CD4-positive, alpha-beta T cell (primary cell): ENCODE measurements around the gene SCGB3A2. TPM values are rescaled to one million over a fixed set of nuclear protein-coding genes. Genes with fewer than 3 reads are reported as not detected.
"Not testable (repeated sequence)": the region's sequence is repeated elsewhere in the genome, so short reads cannot be mapped to it uniquely, and the experiment has no call there.

ENCODE experiments used
- ATAC-seq: fragments of 200-7000 bp; cut with Tn5 transposase; one replicate; pipeline ENCODE4 v1.10.0; 2022; ENCODE audit warnings: mild to moderate bottlenecking; ENCODE audit not compliant: poor library complexity
- CTCF ChIA-PET: fragments of 350-600 bp; sonication (Branson Sonifier 250); formaldehyde crosslinking; loops from one replicate; lab custom pipeline; 2021; ENCODE audit warnings: antibody characterized with exemption, inconsistent platforms; lab: Charles Lee
- POLR2A ChIA-PET: fragments of 350-600 bp; sonication (Branson Sonifier 250); formaldehyde crosslinking; loops from one replicate; lab custom pipeline; 2021; ENCODE audit warnings: antibody characterized with exemption, inconsistent platforms; lab: Charles Lee
- DNase-seq, 14 experiments: peaks; one replicate each; pipeline ENCODE4 v3.0.0-alpha.2; 2013 to 2020; ENCODE audit warnings: mixed read lengths in 2 of 14
- H3K27ac ChIP-seq, 2 donors: one replicate each; pipeline versions ENCODE4 v1.5.1 to v1.7.0; 2013; ENCODE audit warnings: low read length in 2 of 2, low read depth in 1 of 2, mild to moderate bottlenecking in 1 of 2
- H3K27me3 ChIP-seq, 2 experiments: 1 replicate in 1 of 2; 2 replicates in 1 of 2; pipeline versions ENCODE4 v1.6.1 to v1.7.0; 2013; ENCODE audit warnings: low read length in 2 of 2, control low read depth in 1 of 2, mild to moderate bottlenecking in 1 of 2, moderate library complexity in 1 of 2; ENCODE audit not compliant: insufficient read depth in 2 of 2, control insufficient read depth in 1 of 2
- H3K36me3 ChIP-seq: one replicate; pipeline ENCODE4 v1.6.1; 2013; ENCODE audit warnings: low read length, control low read depth; ENCODE audit not compliant: insufficient read depth
- H3K4me1 ChIP-seq: one replicate; pipeline ENCODE4 v1.6.1; 2013; ENCODE audit warnings: low read length, control low read depth; ENCODE audit not compliant: insufficient read depth
- H3K4me3 ChIP-seq: one replicate; pipeline ENCODE4 v1.5.1; 2013; ENCODE audit warnings: mild to moderate bottlenecking, low read length, moderate library complexity
- H3K9me3 ChIP-seq, 2 experiments: 1 replicate in 1 of 2; 2 replicates in 1 of 2; pipeline versions ENCODE4 v1.6.1 to v1.7.0; 2013; ENCODE audit warnings: low read length in 2 of 2, mild to moderate bottlenecking in 2 of 2, control low read depth in 1 of 2, moderate library complexity in 1 of 2; ENCODE audit not compliant: control insufficient read depth in 1 of 2, insufficient read depth in 1 of 2
- H3K27ac Mint-ChIP-seq: one replicate; pipeline ENCODE4 v1.8.0; 2020; ENCODE audit warnings: mixed read lengths
- H3K27me3 Mint-ChIP-seq: one replicate; pipeline ENCODE4 v1.8.0; 2021; ENCODE audit warnings: mixed read lengths
- H3K36me3 Mint-ChIP-seq: one replicate; pipeline ENCODE4 v1.8.0; 2021; ENCODE audit warnings: low read depth, mixed read lengths
- H3K4me1 Mint-ChIP-seq: one replicate; pipeline ENCODE4 v1.8.0; 2021; ENCODE audit warnings: low read depth, mixed read lengths
- H3K4me3 Mint-ChIP-seq: one replicate; pipeline ENCODE4 v1.8.0; 2020; ENCODE audit warnings: mild to moderate bottlenecking, mixed read lengths
- H3K9me3 Mint-ChIP-seq: one replicate; pipeline ENCODE4 v1.8.0; 2020; ENCODE audit warnings: mixed read lengths
- intact Hi-C, 2 experiments: fragments of 100-400 bp; cut with DNase I in 1 of 2; cut with micrococcal nuclease in 1 of 2; formaldehyde crosslinking; loops; one replicate each; pipeline versions ENCODE4 v1.15.1 to v1.9.0; 2023 to 2025; cut with DNase I, micrococcal nuclease
- total RNA-seq, 174 experiments: library from RNA in 2 of 174; stranded (reverse) in 2 of 174; gene quantifications; one replicate each; pipeline ENCODE4 v1.2.3 and lab custom pipeline; 2021 to 2026
- TF ChIP-seq, protein P1 (sequence below): fragments of 200-600 bp; IDR thresholded peaks from one replicate; pipeline ENCODE4 v1.8.0; 2022; ENCODE audit warnings: antibody characterized with exemption, mild to moderate bottlenecking

The SCGB3A2 gene
- total RNA-seq, 2 experiments from 2014 or later: not detected

GRCh38 chr5:147874118-147874875, 4.2 kb upstream of the SCGB3A2 start:
- DNase-seq, intact Hi-C loops, ATAC-seq, CTCF ChIA-PET, H3K4me3 Mint-ChIP-seq, POLR2A ChIA-PET, H3K27ac Mint-ChIP-seq, H3K9me3 Mint-ChIP-seq, H3K27ac ChIP-seq, H3K4me1 ChIP-seq, H3K27me3 Mint-ChIP-seq, H3K4me1 Mint-ChIP-seq, H3K36me3 Mint-ChIP-seq, H3K27me3 ChIP-seq, H3K36me3 ChIP-seq, H3K4me3 ChIP-seq, H3K9me3 ChIP-seq: not testable (repeated sequence)

- DNase-seq (no peak), ATAC-seq (no peak)
- Mint-ChIP-seq H3K4me3 (no peak overlapping the region), H3K4me1 (no peaks in the 10 kb centered on the region), H3K27ac (no peak overlapping the region), H3K36me3 (no peaks in the 10 kb centered on the region), H3K27me3 (peaks cover 5% of the 10 kb centered on the region), H3K9me3 (no peaks in the 10 kb centered on the region)
- Histone ChIP-seq H3K27ac (no peak overlapping the region), H3K9me3 (no peaks in the 10 kb centered on the region), H3K27me3 (no peaks in the 10 kb centered on the region), H3K36me3 (no peaks in the 10 kb centered on the region), H3K4me3 (no peak overlapping the region), H3K4me1 (no peaks in the 10 kb centered on the region)
- TF ChIP-seq, protein P1, sequence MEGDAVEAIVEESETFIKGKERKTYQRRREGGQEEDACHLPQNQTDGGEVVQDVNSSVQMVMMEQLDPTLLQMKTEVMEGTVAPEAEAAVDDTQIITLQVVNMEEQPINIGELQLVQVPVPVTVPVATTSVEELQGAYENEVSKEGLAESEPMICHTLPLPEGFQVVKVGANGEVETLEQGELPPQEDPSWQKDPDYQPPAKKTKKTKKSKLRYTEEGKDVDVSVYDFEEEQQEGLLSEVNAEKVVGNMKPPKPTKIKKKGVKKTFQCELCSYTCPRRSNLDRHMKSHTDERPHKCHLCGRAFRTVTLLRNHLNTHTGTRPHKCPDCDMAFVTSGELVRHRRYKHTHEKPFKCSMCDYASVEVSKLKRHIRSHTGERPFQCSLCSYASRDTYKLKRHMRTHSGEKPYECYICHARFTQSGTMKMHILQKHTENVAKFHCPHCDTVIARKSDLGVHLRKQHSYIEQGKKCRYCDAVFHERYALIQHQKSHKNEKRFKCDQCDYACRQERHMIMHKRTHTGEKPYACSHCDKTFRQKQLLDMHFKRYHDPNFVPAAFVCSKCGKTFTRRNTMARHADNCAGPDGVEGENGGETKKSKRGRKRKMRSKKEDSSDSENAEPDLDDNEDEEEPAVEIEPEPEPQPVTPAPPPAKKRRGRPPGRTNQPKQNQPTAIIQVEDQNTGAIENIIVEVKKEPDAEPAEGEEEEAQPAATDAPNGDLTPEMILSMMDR: no peak
- intact Hi-C loops: no loop called here
- CTCF ChIA-PET: no interaction called here
- POLR2A ChIA-PET: no interaction called here
These were observed 3.6 kb upstream of the SCGB3A2 start for GRCh38 chr5:147874910-147875367.

GRCh38 chr5:147876141-147876540, 2.4 kb upstream of the SCGB3A2 start:
- Histone ChIP-seq H3K4me1 (no peaks in the 10 kb centered on the region), H3K27ac (no peak overlapping the region), H3K36me3 (no peaks in the 10 kb centered on the region), H3K9me3 (no peaks in the 10 kb centered on the region), H3K4me3 (no peak overlapping the region), H3K27me3 (no peaks in the 10 kb centered on the region)
- Mint-ChIP-seq H3K36me3 (no peaks in the 10 kb centered on the region), H3K9me3 (no peaks in the 10 kb centered on the region), H3K4me1 (no peaks in the 10 kb centered on the region), H3K4me3 (no peak overlapping the region), H3K27me3 (peaks cover 5% of the 10 kb centered on the region), H3K27ac (no peak overlapping the region)
- DNase-seq (no peak), ATAC-seq (no peak)
- ChIA-PET CTCF (no interaction called here), POLR2A (no interaction called here)
- intact Hi-C loops: no loop called here
- TF ChIP-seq, protein P1: no peak

DNA sequence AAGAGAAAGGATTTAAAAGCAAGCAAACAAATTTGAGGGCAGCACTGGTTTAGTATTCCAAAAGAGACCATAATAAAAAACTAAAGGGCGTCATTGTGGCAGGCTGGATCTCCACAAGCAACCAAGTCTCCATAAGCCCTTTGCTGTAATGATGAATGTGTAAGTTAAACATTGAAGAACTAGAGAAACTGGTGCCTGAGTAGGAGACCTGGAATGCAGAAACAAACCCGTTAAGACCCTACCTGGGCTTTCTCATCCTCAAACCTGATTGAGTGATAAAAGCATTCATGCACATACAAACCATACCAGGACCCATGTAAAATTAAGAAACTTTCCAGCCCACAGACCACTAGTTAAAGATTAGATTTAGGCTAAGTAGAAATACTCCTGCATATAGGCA, 1.9 kb upstream of the SCGB3A2 start:
- Histone ChIP-seq H3K9me3 (no peaks in the 10 kb centered on the region), H3K27ac (no peak overlapping the region), H3K4me3 (no peak overlapping the region), H3K4me1 (no peaks in the 10 kb centered on the region), H3K27me3 (no peaks in the 10 kb centered on the region), H3K36me3 (no peaks in the 10 kb centered on the region)
- POLR2A ChIA-PET: no interaction called here
- H3K27me3 Mint-ChIP-seq: peaks cover 5% of the 10 kb centered on the region
- H3K36me3 Mint-ChIP-seq: no peaks in the 10 kb centered on the region
- H3K27ac Mint-ChIP-seq: no peak overlapping the region
- DNase-seq (no peak), ATAC-seq (no peak)
- CTCF ChIA-PET: no interaction called here
- TF ChIP-seq, protein P1: no peak
- intact Hi-C loops: no loop called here
- no peaks in the 10 kb centered on the region for H3K9me3 Mint-ChIP-seq
- H3K4me1 Mint-ChIP-seq: no peaks in the 10 kb centered on the region
- no peak overlapping the region for H3K4me3 Mint-ChIP-seq
